SK-N-SH (cell line): ENCODE data around the gene CARD14. TPM values are rescaled to one million over a fixed set of nuclear protein-coding genes. Genes with fewer than 3 reads are reported as not detected.

ENCODE experiments used
- CTCF ChIA-PET: fragments of 300-600, 350-600 bp; formaldehyde crosslinking; extraction: SDS; loops from one replicate; lab custom pipeline; 2021; lab: Yijun Ruan, JAX
- POLR2A ChIA-PET: fragments of 350-600 bp; sonication (Branson Sonifier 250); formaldehyde crosslinking; extraction: SDS; loops from one replicate; lab custom pipeline; 2020; ENCODE audit warnings: antibody characterized with exemption, inconsistent platforms; lab: Yijun Ruan, JAX
- DNase-seq: peaks from one replicate; pipeline ENCODE4 v3.0.0; 2012
- H2AFZ ChIP-seq: fragments of 200-600 bp; sonication (generic); 2 replicates; pipeline ENCODE4 v1.8.1; 2016; ENCODE audit warnings: antibody characterized with exemption, mild to moderate bottlenecking, low read depth
- H3F3A ChIP-seq: fragments of 200-600 bp; sonication (generic); replicated peaks from 2 replicates; pipeline ENCODE3; 2016; ENCODE audit warnings: antibody characterized with exemption, mild to moderate bottlenecking; ENCODE audit not compliant: insufficient read depth
- H3K27ac ChIP-seq, 2 experiments: fragments of 200-500 bp in 1 of 2; fragments of 200-600 bp in 1 of 2; sonication (Bioruptor generic) in 1 of 2; sonication (generic), shearing (Covaris generic) in 1 of 2; 2 replicates each; pipeline versions ENCODE4 v1.5.1 to v1.6.1; 2014 to 2016; ENCODE audit warnings: low read depth in 2 of 2, inconsistent platforms in 1 of 2, low read length in 1 of 2, mild to moderate bottlenecking in 1 of 2, mixed read lengths in 1 of 2
- H3K27me3 ChIP-seq: fragments of 200-600 bp; sonication (generic), shearing (Covaris generic); 2 replicates; pipeline ENCODE4 v1.6.1; 2016; ENCODE audit warnings: mixed run types; ENCODE audit not compliant: insufficient read depth
- H3K36me3 ChIP-seq, 2 experiments: fragments of 200-500 bp in 1 of 2; fragments of 200-600 bp in 1 of 2; sonication (Bioruptor generic) in 1 of 2; sonication (generic) in 1 of 2; replicated peaks in 1 of 2; 2 replicates each; pipeline versions ENCODE3 to v1.5.1; 2014 to 2016; ENCODE audit warnings: low read length in 1 of 2, mild to moderate bottlenecking in 1 of 2; ENCODE audit not compliant: insufficient read depth in 2 of 2, control insufficient read depth in 1 of 2
- H3K4me1 ChIP-seq, 2 experiments: fragments of 200-500 bp in 1 of 2; fragments of 200-600 bp in 1 of 2; sonication (Bioruptor generic) in 1 of 2; sonication (generic), shearing (Covaris generic) in 1 of 2; 2 replicates each; pipeline versions ENCODE4 v1.5.1 to v1.6.1; 2014 to 2016; ENCODE audit warnings: low read depth in 1 of 2, low read length in 1 of 2, mixed run types in 1 of 2; ENCODE audit not compliant: insufficient read depth in 2 of 2, control insufficient read depth in 1 of 2
- H3K4me2 ChIP-seq: fragments of 200-600 bp; sonication (generic), shearing (Covaris generic); 2 replicates; pipeline ENCODE4 v1.6.1; 2017; ENCODE audit warnings: mixed run types
- H3K4me3 ChIP-seq, 2 experiments: fragments of 200-500 bp in 1 of 2; fragments of 200-600 bp in 1 of 2; sonication (Bioruptor generic) in 1 of 2; sonication (generic), shearing (Covaris generic) in 1 of 2; 2 replicates each; pipeline versions ENCODE4 v1.5.1 to v1.8.1; 2014 to 2016; ENCODE audit warnings: low read depth in 2 of 2, inconsistent platforms in 1 of 2, low read length in 1 of 2, mild to moderate bottlenecking in 1 of 2, mixed read lengths in 1 of 2, moderate library complexity in 1 of 2
- H3K79me2 ChIP-seq: fragments of 200-600 bp; sonication (generic); 2 replicates; pipeline ENCODE4 v1.8.1; 2017; ENCODE audit warnings: mild to moderate bottlenecking; ENCODE audit not compliant: insufficient read depth
- H3K9ac ChIP-seq: fragments of 200-600 bp; sonication (generic); 2 replicates; pipeline ENCODE4 v1.6.1; 2017; ENCODE audit warnings: mixed run types
- H3K9me2 ChIP-seq: fragments of 200-600 bp; sonication (generic); 2 replicates; pipeline ENCODE4 v1.6.1; 2017; ENCODE audit warnings: mixed run types
- H3K9me3 ChIP-seq: fragments of 200-600 bp; sonication (generic); 2 replicates; pipeline ENCODE4 v1.6.1; 2017; ENCODE audit warnings: mixed run types, mild to moderate bottlenecking, moderate library complexity
- H4K20me1 ChIP-seq: fragments of 200-600 bp; sonication (generic); 2 replicates; pipeline ENCODE4 v1.6.1; 2017; ENCODE audit warnings: mild to moderate bottlenecking, mixed run types; ENCODE audit not compliant: insufficient read depth
- ELF1 ChIP-seq: IDR thresholded peaks from 2 replicates; pipeline ENCODE4 v1.4.0; 2012
- FOXJ3 ChIP-seq: sonication (generic); formaldehyde crosslinking; IDR thresholded peaks from 2 replicates; pipeline ENCODE4 v1.5.1; 2020; ENCODE audit warnings: mild to moderate bottlenecking, missing genetic modification reagents
- FOXM1 ChIP-seq: IDR thresholded peaks from 2 replicates; pipeline ENCODE4 v1.4.0; 2012; ENCODE audit warnings: low read depth, mild to moderate bottlenecking
- MAX ChIP-seq: IDR thresholded peaks from 2 replicates; pipeline ENCODE4 v1.4.0; 2012; ENCODE audit warnings: low read depth
- MEF2A ChIP-seq: IDR thresholded peaks from 2 replicates; pipeline ENCODE4 v1.4.0; 2012; ENCODE audit warnings: low read depth, borderline replicate concordance
- PBX3 ChIP-seq: IDR thresholded peaks from 2 replicates; pipeline ENCODE4; 2012
- POLR2AphosphoS5 ChIP-seq: IDR thresholded peaks from 2 replicates; pipeline ENCODE4 v1.6.1; 2012; ENCODE audit warnings: low read depth, low read length
- REST ChIP-seq: IDR thresholded peaks from 2 replicates; pipeline ENCODE4 v1.6.1; 2012; ENCODE audit warnings: mild to moderate bottlenecking, low read depth, low read length, moderate library complexity
- RFX5 ChIP-seq: IDR thresholded peaks from 2 replicates; pipeline ENCODE4 v1.6.1; 2012; ENCODE audit warnings: mild to moderate bottlenecking, improper control_type of control experiment, low read length
- SMC3 ChIP-seq: IDR thresholded peaks from 2 replicates; pipeline ENCODE4 v1.6.1; 2012; ENCODE audit warnings: low read depth, low read length, improper control_type of control experiment
- TAF1 ChIP-seq: IDR thresholded peaks from 2 replicates; pipeline ENCODE4 v1.6.1; 2012; ENCODE audit warnings: low read depth, mild to moderate bottlenecking, low read length, moderate library complexity, borderline replicate concordance
- TCF12 ChIP-seq: IDR thresholded peaks from 2 replicates; pipeline ENCODE4 v1.4.0; 2012
- ZBTB33 ChIP-seq: IDR thresholded peaks from 2 replicates; pipeline ENCODE4 v1.4.0; 2012; ENCODE audit warnings: low read depth, borderline replicate concordance
- WGBS: methylation state at CpG from one replicate; pipeline ENCODE4 v1.1.6; 2017; ENCODE audit warnings: low lambda C conversion rate; 5-methylcytosine and 5-hydroxymethylcytosine counted together
- polyA plus RNA-seq, 3 experiments: library from polyadenylated mRNA; depleted of rRNA; stranded (reverse); fragments of >200 nt; gene quantifications; 2 replicates each; pipeline ENCODE4 v1.2.3, GENCODE V29; 2012

The CARD14 gene
- polyA plus RNA-seq, 1 of the 3 experiments (the other 2 are of a cell fraction), result 0.05 TPM

- Histone ChIP-seq H3K4me2 (no peak overlapping the region), H3K9me3 (no peaks in the 10 kb centered on the region), H3K79me2 (no peaks in the 10 kb centered on the region), H3K4me3 (no peak overlapping the region), H2AFZ (no peak overlapping the region), H3K9me2 (no peaks in the 10 kb centered on the region), H3K9ac (no peak overlapping the region), H4K20me1 (no peaks in the 10 kb centered on the region), H3F3A (peaks cover 3% of the 10 kb centered on the region), H3K36me3 (peaks cover 5 to 12% of the 10 kb centered on the region in 2 experiments), H3K27ac (no peak overlapping the region), H3K4me1 (no peaks in the 10 kb centered on the region), H3K27me3 (no peaks in the 10 kb centered on the region)
- ChIA-PET POLR2A (no interaction called here), CTCF (interaction anchor here (1.5 kb wide), 1 partner anchor 165 kb away, joined by 4 read pairs; no protein-coding TSS in a partner anchor)
- WGBS, result 97% methylated on average over 17 of the region's 17 CpGs
- DNase-seq, result peak; percentile 20
- TF ChIP-seq TCF12, result no peak
Observed at GRCh38 chr17:80247561-80247960, 77.7 kb downstream of the CARD14 start.

- H3K36me3 ChIP-seq, result peaks cover 5 to 12% of the 10 kb centered on the region in 2 experiments
- H3F3A ChIP-seq, result peaks cover 3% of the 10 kb centered on the region
- H3K4me2 ChIP-seq, result no peak overlapping the region
- no peak overlapping the region for H2AFZ ChIP-seq
- H3K9ac ChIP-seq, result no peak overlapping the region
- no peak for TF ChIP-seq MAX
- TF ChIP-seq PBX3, result no peak
- no peak for TF ChIP-seq FOXM1
- no peak for TF ChIP-seq TAF1
- no peak for TF ChIP-seq REST
- TF ChIP-seq MEF2A, result no peak
- TF ChIP-seq RFX5, result no peak
- no peak for TF ChIP-seq ELF1
- no peak for TF ChIP-seq ZBTB33
- TF ChIP-seq FOXJ3, result no peak
- no peak for TF ChIP-seq SMC3
- no peak for TF ChIP-seq POLR2AphosphoS5
- H3K4me1 ChIP-seq, result no peaks in the 10 kb centered on the region
- DNase-seq, result peak; percentile 34
- CTCF ChIA-PET, result interaction anchor here (1.5 kb wide), 1 partner anchor 166 kb away, joined by 4 read pairs; no protein-coding TSS in a partner anchor
- WGBS, result 96% methylated on average over 7 of the region's 23 CpGs
- H3K9me3 ChIP-seq, result no peaks in the 10 kb centered on the region
- no peak overlapping the region for H3K27ac ChIP-seq
- H3K4me3 ChIP-seq, result no peak overlapping the region
- no peaks in the 10 kb centered on the region for H3K9me2 ChIP-seq
- H3K79me2 ChIP-seq, result no peaks in the 10 kb centered on the region
- no peaks in the 10 kb centered on the region for H4K20me1 ChIP-seq
- POLR2A ChIA-PET, result no interaction called here
- no peaks in the 10 kb centered on the region for H3K27me3 ChIP-seq
Observed at GRCh38 chr17:80248001-80248893, 78.4 kb downstream of the CARD14 start.
